ENCODE data around the gene UBE2D2.

UBE2D2 gene

DNA sequence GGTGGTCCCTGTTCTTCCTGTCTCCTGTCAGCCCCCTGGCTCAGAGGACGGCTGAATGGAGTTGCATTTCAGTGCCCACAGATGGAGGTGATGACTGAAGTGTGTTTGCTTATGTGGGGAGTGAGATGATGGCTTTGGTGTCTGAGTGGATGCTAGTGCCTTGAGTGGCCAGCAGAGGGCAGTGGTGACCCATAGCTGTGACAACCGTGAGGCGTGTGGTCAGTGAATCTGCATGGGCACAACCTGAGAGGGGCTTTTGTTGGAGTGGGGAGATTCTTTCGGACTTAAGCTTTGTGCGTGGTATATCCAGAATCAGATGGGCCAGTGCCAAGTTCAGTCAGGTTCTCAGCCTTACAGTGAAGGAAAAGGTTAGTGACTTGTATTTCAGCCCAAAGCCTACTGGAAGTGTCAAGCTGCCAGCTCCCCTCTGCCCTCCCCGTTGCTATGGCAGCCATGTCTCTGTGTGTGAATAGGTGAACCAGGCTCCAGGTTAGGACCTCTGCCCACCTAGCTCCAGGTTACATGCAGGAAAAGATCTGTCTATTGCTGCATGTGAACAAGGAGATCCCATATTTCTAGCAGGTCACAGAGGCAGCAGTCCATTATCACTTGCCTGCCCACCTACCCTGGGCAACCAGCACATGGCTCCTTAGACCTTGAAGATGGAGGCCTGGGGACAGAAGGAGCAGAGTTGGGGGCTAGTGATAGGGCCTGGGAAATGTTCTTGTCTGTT, 72.3 kb downstream of the UBE2D2 start:
- TF ChIP-seq CTCF (IDR thresholded peaks at IDR 0.05; ENCODE audit: extremely low read depth, missing control alignments) = peak; percentile 97
- peak; percentile 80 for DNase-seq (ENCODE audit: low spot score)

DNA sequence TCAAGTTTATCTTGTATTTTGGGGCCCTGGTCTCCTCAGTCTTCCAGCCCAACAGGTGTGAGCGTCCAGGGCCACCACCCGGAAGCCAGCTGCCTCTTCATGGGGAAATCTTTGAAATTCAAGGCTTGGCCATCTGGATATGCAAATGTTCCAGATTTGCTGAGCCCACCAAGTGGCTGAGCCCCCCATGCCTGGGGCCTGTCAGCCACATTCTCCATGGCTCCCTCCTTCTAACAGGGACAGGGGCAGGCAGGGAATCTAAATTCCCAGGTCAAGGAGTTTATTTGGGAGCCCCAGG, 72.8 kb downstream of the UBE2D2 start:
- no peak for TF ChIP-seq CTCF (IDR thresholded peaks at IDR 0.05; ENCODE audit: extremely low read depth, missing control alignments)
- DNase-seq (ENCODE audit: low spot score) = no peak

- no peak for DNase-seq (ENCODE audit: low spot score)
- no peak for TF ChIP-seq CTCF (IDR thresholded peaks at IDR 0.05; ENCODE audit: extremely low read depth, missing control alignments)
These were observed 73.4 kb downstream of the UBE2D2 start for GRCh38 chr5:139634541-139634940.

DNA sequence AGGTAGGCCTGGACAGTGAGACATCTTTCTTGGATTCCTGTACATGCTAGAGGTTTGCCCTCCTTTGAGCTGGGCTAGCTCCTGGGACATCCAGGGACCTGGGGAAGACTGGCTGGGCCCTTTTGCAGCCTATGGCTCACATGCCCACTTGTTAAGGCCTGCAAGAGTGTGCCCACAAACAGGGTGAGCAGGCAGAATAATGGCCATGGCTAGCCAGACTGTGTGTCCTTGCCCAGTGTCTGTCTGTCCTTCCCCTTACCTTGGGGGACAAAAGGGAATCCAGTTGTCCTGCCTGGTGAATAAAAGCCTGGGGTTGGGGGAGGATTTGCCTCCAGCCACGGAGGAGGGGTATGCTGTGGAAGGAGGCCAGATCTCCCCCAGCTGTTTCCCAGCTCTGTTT, 74.1 kb downstream of the UBE2D2 start:
- no peak for TF ChIP-seq CTCF (IDR thresholded peaks at IDR 0.05; ENCODE audit: extremely low read depth, missing control alignments)
- DNase-seq (ENCODE audit: low spot score) = no peak

- TF ChIP-seq CTCF (IDR thresholded peaks at IDR 0.05; ENCODE audit: extremely low read depth, missing control alignments) = peak; percentile 14
- DNase-seq (ENCODE audit: low spot score) = no peak
These were observed 74.6 kb downstream of the UBE2D2 start for GRCh38 chr5:139635606-139636206.

- TF ChIP-seq CTCF (IDR thresholded peaks at IDR 0.05; ENCODE audit: extremely low read depth, missing control alignments) = no peak
- DNase-seq (ENCODE audit: low spot score) = peak; percentile 92
These were observed 75.2 kb downstream of the UBE2D2 start for GRCh38 chr5:139636207-139636792.

GRCh38 chr5:139636975-139637408, 75.9 kb downstream of the UBE2D2 start:
- peak; percentile 72 for DNase-seq (ENCODE audit: low spot score)
- no peak for TF ChIP-seq CTCF (IDR thresholded peaks at IDR 0.05; ENCODE audit: extremely low read depth, missing control alignments)

All from GM20000 (cell line).